AG08396 (cell line): Measurements from ENCODE around the gene INAVA.

Experiments
- DNase-seq: peaks from one replicate; pipeline ENCODE4 v3.0.0; 2012; ENCODE audit warnings: low spot score, mixed read lengths

Gene INAVA, protein sequence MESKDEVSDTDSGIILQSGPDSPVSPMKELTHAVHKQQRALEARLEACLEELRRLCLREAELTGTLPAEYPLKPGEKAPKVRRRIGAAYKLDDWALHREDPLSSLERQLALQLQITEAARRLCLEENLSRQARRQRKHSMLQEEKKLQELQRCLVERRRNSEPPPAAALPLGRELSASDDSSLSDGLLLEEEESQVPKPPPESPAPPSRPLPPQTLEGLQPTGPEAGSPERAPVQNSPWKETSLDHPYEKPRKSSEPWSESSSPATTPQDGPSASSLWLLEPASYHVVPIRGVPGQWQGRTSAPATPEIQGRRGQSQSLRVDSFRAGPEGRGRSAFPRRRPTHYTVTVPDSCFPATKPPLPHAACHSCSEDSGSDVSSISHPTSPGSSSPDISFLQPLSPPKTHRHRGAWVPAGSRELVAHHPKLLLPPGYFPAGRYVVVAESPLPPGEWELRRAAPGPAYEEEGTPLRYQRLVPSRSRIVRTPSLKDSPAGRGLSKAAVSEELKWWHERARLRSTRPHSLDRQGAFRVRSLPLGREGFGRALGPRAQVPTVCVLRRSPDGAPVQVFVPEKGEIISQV

DNA sequence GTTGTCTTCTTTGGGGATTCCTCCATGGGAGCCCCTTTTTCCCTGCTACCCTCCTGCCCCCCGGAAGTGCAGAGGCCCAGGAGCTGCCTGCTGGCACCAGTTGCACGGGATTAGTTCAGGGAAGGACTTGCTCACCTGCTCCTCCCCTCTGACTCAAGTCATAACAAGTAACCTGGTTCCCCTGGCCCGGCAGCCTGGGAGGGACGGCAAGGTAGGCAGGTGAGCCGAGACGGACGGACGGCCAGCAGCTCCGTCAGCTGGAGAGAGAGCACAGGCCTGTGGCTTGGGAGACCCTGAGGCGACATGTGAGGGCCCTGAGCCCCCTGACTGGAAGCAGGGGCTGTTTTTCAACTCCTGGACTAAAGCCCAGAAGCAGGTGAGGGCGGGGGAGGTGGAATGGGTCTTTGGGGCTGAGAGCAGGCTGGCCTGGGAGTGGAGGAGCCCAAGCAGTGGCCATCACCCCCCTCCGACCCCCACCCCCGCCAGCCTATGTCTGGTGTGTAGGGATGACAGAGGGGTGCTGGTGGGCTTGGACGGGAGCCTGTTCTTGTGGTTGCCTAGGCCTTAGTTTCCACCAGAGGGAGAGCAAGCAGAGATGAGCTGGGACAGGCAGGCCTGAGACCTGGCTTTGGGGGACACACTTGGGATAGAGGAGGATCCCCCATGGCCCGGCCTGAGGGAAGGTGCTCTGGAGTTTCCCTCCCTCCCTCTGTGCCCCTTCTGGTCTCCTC is at the start of gene INAVA:
Gene INAVA (plus strand): TSS at position 189 of the 731 bp plus-strand sequence. CDS start 3,501 bp downstream, outside the sequence.
- DNase-seq = no peak

DNA sequence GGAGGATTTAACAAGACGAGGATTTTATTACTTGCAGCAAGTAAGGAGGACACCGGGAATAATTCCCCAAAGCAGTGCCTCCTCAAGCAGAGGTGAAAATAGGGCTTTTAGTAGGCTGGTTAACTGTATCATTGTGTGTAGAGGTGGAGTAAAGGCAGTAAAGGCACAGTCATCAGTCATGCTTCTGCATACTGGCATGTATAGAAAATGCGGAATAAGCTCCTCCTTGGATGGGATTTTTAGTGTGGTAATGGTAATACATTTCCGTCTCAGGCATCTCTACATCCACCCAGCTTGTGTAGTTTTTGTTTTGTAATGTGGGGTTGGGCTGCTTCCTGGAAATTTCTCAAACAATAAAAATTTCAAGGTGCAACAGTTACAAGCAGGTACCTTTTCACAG is 49.3 kb upstream of the INAVA start:
- DNase-seq = no peak

DNA sequence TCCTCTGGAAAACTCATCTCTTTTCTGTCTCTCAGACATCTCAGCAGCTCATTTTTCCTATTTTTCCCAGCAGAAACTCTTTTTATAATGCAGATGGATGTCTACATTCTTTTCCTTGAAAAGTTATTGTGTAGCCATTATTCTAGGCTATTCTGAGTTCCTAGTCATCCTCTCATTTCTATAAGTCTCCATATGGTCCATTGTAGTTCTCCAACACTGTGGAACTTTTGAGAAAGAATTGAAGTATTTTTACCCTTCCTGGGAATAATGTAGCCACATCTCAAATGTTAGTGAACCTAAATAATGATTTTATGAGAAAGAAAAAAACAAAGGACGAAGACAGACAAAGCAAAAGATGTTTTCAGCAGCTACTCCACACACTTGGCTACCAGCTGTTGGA is 48.3 kb upstream of the INAVA start:
- no peak for DNase-seq

DNA sequence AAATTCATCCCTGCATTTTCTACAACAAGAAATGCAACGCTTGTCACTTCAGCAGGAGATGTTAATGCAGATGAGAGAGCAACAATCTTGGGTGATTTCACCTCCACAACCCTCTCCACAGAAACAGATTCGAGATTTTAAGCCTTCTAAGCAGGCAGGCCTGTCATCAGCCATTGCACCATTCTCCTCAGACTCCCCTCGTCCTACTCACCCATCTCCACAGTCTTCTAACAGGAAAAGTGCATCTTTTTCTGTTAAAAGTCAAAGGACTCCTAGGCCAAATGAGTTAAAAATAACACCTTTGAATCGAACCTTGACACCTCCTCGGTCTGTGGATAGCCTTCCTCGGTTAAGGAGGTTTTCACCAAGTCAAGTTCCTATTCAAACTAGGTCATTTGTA is 45.3 kb upstream of the INAVA start:
- no peak for DNase-seq

- DNase-seq = no peak
These were observed 44.1 kb upstream of the INAVA start for GRCh38 chr1:200850554-200850953.

- DNase-seq = no peak
These were observed 37.9 kb upstream of the INAVA start for GRCh38 chr1:200856716-200857357.

DNA sequence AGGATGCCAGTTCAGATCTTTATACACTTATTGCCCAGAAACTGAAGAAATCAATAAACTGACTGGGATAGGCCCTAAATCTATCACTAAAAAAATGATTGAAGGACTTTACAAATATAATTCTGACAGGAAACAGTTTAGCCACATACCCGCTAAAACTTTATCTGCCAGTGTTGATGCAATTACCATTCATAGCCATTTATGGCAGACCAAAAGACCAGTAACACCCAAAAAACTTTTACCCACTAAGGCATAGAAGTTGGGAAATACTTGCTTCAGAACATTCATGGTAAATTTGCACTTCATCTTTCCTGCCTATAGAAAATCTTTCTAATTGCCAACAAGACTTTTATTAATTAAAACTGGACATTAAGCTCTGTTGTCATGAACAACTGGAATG is 36.9 kb upstream of the INAVA start:
- no peak for DNase-seq

DNA sequence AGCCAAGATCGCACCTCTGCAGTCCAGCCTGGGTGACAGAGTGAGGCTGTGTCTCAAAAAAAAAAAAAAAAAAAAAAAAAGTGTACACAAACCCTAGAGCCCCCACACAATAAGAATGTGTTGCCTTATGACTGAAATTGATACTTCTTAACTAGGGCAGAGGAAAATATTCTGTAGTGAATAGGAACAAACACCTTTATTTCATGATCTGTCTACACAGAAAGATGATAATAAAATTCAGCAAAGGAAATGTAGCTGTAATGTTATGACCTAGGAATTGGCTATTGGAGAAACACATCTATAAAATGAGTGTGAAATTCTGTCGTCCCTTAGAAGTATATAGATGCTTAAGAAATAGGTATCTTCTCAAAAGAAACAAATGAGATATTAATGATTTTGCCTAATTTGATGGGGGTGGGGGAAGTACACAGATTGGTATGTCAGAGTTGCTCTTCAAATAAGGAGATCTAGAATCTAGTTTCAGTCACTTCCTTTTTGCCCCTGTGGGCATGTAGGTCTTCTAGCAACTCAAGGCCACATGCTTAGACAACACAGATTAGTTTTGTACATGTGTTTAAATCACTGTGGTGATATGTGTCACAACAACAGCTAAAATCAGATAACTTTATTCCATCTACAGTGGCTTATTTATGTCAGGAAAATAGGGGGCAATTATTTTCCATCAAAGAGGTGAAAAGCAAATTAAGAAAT is 32.6 kb upstream of the INAVA start:
- DNase-seq = no peak

DNA sequence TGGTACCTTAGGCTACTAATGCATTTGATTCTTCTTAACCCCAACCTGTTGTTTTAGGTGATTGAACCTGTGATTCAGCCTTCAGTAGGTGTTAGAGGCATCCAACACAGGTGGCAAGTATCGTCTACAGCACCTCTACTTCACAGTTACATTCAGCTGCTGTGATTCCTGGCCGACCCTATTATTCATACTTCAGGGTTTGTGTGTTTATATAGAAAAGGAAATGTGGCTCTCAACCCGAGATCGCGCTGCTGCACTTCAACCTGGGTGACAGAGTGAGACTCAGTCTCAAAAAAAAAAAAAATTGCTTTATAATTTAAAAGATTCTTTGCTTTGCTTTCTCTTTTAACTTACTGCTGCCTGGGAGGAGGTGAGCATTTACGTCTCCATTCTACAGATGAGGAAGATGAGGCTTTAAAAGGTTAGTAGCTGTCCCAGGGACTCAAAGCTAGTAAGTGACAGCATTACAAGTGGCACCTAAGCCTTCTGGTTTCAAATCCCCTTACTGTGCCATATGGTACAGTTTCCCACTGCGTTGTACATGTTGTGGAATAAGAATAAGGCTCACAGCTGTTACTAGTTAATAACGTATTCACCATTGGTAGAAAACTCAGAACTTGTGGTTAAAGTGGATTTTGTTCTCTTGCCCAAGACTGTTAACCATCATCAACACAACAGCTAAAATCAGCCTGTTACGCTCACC is 31.8 kb upstream of the INAVA start:
- no peak for DNase-seq

GRCh38 chr1:200866116-200866515 is 28.6 kb upstream of the INAVA start:
- DNase-seq = no peak

GRCh38 chr1:200866521-200866920 is 28.2 kb upstream of the INAVA start:
- DNase-seq = no peak

GRCh38 chr1:200867018-200867811 is 27.5 kb upstream of the INAVA start:
- no peak for DNase-seq

GRCh38 chr1:200869376-200869752 is 25.3 kb upstream of the INAVA start:
- DNase-seq = no peak

- no peak for DNase-seq
These were observed 24.8 kb upstream of the INAVA start for GRCh38 chr1:200869753-200870391.

GRCh38 chr1:200872446-200873115 is 22.1 kb upstream of the INAVA start, which contains the start of gene GPR25:
TSS of gene GPR25 (plus strand) at chr1:200872981. CDS start at chr1:200873038, 57 bp downstream.
- no peak for DNase-seq

DNA sequence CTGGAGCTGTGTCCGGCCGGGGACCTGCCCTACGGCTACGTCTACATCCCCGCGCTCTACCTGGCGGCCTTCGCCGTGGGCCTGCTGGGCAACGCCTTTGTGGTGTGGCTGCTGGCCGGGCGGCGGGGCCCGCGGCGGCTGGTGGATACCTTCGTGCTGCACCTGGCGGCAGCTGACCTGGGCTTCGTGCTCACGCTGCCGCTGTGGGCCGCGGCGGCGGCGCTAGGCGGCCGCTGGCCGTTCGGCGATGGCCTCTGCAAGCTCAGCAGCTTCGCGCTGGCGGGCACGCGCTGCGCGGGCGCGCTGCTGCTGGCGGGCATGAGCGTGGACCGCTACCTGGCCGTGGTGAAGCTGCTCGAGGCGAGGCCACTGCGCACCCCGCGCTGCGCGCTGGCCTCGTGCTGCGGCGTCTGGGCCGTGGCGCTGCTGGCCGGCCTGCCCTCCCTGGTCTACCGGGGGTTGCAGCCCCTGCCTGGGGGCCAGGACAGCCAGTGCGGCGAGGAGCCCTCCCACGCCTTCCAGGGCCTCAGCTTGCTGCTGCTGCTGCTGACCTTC is 21.5 kb upstream of the INAVA start:
- DNase-seq = no peak

GRCh38 chr1:200873671-200874397 is 20.9 kb upstream of the INAVA start:
- no peak for DNase-seq

GRCh38 chr1:200874694-200875093 is 20.0 kb upstream of the INAVA start:
- DNase-seq = no peak
